HuH-7 (cell line): ENCODE measurements around the gene LPO.
A peak's percentile ranks its signal among the peaks of the same experiment; 100 is the strongest.

Experiments used
- DNase-seq: peaks from one replicate; pipeline ENCODE4 v3.0.0; 2011; ENCODE audit warnings: low spot score

LPO gene

DNA sequence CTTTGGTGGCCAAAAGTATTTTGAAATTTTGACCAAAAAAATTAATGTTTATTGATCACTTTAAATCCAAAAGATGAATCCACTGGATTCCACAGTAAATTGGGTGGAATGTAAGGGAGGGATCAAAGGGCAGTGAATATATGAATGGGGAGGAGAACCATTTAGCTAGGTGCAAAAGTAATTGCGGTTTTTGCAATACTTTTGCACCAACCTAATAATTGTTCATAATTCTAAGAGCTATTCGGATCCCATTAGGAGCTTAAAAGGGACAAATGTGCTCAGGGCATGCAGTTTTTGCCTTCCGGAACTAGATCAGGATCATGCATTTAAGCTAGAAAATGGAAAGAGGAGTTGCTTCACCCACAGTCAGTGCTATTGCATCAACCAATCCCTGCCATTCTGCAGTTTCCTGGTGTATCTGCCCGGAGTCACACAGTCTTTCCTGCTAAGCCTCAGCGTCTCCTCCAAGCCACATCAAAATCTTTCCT is at the start of gene LPO:
Gene LPO (plus strand): TSS at position 438 of the 488 bp plus-strand sequence. CDS start 4,396 bp downstream, outside the sequence.
- no peak for DNase-seq

GRCh38 chr17:58189436-58190146 is 48.8 kb upstream of the LPO start:
- DNase-seq, result no peak

- no peak for DNase-seq
Observed at GRCh38 chr17:58191241-58191896, 47.0 kb upstream of the LPO start.

GRCh38 chr17:58192612-58193011 is 45.8 kb upstream of the LPO start, which contains the start of gene EPX:
TSS of gene EPX (plus strand) at chr17:58192726. CDS start at chr17:58192847, 121 bp downstream.
- DNase-seq, result no peak

- no peak for DNase-seq
Observed at GRCh38 chr17:58193641-58194255, 44.6 kb upstream of the LPO start.

- no peak for DNase-seq
Observed at GRCh38 chr17:58195518-58196123, 42.8 kb upstream of the LPO start.

- DNase-seq, result no peak
Observed at GRCh38 chr17:58196610-58197009, 41.8 kb upstream of the LPO start.

DNA sequence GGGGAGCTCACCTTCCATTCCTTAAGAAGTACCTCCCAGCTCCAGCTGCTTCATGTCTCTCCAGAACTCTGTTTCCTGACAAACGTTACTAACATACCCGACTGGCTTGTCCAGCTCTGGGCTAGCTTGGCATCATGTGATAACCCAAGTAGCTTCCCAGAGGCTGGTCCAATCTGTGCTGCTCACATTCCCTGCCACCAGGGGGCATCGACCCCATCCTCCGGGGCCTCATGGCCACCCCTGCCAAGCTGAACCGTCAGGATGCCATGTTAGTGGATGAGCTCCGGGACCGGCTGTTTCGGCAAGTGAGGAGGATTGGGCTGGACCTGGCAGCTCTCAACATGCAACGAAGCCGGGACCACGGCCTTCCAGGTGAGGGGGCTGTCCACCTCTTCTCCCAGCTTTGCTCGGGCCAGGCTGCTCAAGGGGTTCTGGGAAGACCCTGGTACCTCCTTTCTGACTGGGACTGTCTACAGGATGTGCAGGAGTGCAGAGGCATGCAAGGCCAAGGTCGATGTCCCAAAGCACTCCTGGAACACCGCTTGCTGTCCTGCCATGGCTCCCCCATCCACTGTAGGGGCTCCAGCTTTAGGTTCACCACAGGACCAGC is 38.3 kb upstream of the LPO start:
- DNase-seq, result peak; percentile 70

DNA sequence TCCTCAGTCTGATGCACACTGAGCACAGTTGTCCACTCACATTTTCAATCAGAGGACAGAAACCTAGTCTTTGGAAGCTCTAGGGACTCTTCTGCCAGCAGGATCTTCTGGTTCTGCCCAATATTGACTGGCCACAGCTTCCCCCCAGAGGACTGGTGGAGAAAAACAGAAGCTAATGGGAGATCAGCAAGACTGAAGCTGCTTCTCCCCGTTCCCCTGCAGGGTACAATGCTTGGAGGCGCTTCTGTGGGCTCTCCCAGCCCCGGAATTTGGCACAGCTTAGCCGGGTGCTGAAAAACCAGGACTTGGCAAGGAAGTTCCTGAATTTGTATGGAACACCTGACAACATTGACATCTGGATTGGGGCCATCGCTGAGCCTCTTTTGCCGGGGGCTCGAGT is 35.5 kb upstream of the LPO start:
- DNase-seq, result no peak

GRCh38 chr17:58204796-58205195 is 33.6 kb upstream of the LPO start:
- no peak for DNase-seq

GRCh38 chr17:58205936-58206335 is 32.4 kb upstream of the LPO start:
- no peak for DNase-seq

DNA sequence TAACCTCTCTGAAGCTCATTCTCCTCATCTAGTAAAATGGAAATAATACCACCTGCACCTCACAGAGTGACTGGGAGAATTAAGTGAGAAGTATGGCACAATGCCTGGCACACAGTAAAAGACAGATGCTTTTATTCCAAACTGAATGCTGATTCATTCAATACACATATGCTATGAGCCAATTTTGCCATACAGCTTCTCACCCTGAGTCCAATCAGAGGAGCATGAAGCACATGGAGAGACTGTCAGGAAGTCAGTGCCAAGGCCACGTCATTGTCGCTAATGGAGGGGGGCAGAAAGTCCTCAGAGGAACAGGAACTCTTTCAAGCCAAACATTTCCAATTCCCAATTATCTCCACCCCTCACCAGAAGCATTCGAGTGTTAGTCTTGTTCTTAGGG is 30.9 kb upstream of the LPO start:
- no peak for DNase-seq

- DNase-seq, result no peak
Observed at GRCh38 chr17:58208344-58208743, 30.0 kb upstream of the LPO start.

- no peak for DNase-seq
Observed at GRCh38 chr17:58210922-58211321, 27.5 kb upstream of the LPO start.

- no peak for DNase-seq
Observed at GRCh38 chr17:58215685-58216084, 22.7 kb upstream of the LPO start.

DNA sequence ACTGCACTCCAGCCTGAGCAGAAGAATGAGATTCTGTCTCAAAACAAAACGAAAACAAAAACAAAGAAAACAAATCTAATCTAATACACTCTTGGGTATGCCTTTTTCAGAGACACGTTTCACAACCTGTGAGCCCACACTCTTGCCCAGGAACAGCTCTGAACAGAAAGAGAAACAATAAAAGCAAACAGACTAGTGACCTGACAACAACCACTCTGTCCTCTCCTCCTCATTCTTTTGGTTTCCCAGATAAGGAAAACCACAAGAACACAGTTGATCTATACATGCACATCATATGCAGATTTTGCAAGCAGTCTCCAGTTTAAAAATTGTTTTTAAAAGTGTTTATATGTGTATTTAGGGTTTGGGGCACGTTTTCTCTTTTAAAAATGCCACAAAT is 20.6 kb upstream of the LPO start:
- no peak for DNase-seq

DNA sequence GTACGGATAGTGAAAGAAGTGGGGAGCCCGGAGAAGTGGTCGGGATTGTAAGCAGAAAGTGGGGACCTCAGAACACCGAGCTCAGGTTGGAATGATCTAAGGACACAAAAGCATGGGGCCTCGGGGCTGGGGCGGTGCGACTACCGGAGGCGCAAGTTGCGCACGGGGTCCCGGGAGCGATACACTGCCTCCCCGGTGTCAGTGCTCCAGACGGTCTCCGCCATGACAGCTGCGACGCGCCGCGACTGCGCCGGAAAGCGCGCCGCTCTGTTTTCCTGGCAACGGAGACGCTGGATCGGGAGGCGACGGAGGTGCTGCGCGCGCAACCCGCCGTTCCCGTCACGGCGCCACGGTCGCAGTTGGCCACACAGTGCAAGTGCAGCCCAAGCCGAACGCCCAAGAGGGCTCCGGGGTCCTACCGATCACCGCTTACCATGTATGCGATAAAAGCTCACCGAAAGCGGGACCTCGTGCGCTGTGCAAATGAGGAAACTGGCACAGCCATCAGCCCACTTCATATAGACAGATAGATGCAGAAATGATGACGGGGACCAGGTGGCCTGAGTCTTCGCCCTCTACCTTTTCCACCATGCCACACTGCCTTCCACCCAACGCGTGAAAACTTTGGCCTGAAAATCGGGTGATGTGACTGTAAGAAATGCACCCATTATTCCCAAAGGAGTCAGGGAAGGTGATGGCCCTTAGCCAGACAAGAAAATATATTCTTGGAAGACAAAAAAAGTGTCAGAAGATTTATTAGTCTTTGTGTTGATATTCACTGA is 19.2 kb upstream of the LPO start, which contains the start of gene MKS1:
Gene MKS1 (minus strand): TSS at position 249 of the 782 bp plus-strand sequence. CDS start 25 bp downstream, at position 224.
- DNase-seq, result peak; percentile 99

GRCh38 chr17:58219789-58220183 is 18.6 kb upstream of the LPO start:
- DNase-seq, result no peak

GRCh38 chr17:58224315-58224714 is 14.1 kb upstream of the LPO start:
- DNase-seq, result no peak

DNA sequence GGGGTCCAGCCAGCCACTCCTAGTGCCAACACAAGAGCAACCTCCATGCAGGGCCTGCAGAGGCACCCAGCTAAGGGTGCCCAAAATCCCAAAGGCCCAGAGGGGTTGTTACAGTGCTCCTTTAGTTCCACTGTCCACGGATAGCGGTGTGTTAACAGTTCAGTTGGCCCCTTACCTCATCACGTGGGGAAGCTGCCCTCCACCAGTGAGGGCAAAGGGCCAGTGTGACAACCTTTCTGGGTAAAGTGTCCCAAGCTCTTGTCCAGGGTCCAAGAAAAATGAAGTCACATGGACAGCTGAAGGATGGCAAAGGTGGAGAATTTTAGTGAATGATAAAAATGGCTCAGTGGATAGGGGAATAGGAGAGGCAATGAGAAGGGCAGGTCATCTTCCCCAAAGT is 10.7 kb upstream of the LPO start:
- DNase-seq, result no peak

- no peak for DNase-seq
Observed at GRCh38 chr17:58228679-58229078, 9.7 kb upstream of the LPO start.
